ENCODE data around the gene TNS3.

The TNS3 gene

GRCh38 chr7:47548546-47548945 is 33.4 kb downstream of the TNS3 start:
- H4K20me1 ChIP-seq (ENCODE audit: control insufficient read depth, insufficient read depth, low read depth, low read length), result no peaks in the 10 kb centered on the region
- H3K79me2 ChIP-seq (ENCODE audit: control insufficient read depth, low read length), result no peaks in the 10 kb centered on the region
- no peaks in the 10 kb centered on the region for H3K9me3 ChIP-seq (ENCODE audit: control insufficient read depth, insufficient read depth, low read length)
- H3K36me3 ChIP-seq (ENCODE audit: control insufficient read depth, low read length), result no peaks in the 10 kb centered on the region
- TF ChIP-seq EZH2phosphoT487 (IDR thresholded peaks at IDR 0.05; ENCODE audit: borderline replicate concordance, low read length), result no peak
- TF ChIP-seq CTCF (IDR thresholded peaks at IDR 0.05; ENCODE audit: low read depth, low read length, poor library complexity, severe bottlenecking), result no peak
- peaks cover 18% of the 10 kb centered on the region for H3K4me1 ChIP-seq (ENCODE audit: control insufficient read depth, low read length)
- H3K4me2 ChIP-seq (ENCODE audit: low read length), result no peak overlapping the region
- no peak overlapping the region for H3K4me3 ChIP-seq (ENCODE audit: low read length)
- H3K27ac ChIP-seq (ENCODE audit: low read depth, low read length), result no peak overlapping the region
- no peaks in the 10 kb centered on the region for H3K9me2 ChIP-seq (replicated peaks; ENCODE audit: control insufficient read depth, low read length)
- no peaks in the 10 kb centered on the region for H3F3A ChIP-seq (ENCODE audit: control insufficient read depth, insufficient read depth)
- H3K27me3 ChIP-seq (ENCODE audit: control insufficient read depth, low read length), result no peaks in the 10 kb centered on the region

DNA sequence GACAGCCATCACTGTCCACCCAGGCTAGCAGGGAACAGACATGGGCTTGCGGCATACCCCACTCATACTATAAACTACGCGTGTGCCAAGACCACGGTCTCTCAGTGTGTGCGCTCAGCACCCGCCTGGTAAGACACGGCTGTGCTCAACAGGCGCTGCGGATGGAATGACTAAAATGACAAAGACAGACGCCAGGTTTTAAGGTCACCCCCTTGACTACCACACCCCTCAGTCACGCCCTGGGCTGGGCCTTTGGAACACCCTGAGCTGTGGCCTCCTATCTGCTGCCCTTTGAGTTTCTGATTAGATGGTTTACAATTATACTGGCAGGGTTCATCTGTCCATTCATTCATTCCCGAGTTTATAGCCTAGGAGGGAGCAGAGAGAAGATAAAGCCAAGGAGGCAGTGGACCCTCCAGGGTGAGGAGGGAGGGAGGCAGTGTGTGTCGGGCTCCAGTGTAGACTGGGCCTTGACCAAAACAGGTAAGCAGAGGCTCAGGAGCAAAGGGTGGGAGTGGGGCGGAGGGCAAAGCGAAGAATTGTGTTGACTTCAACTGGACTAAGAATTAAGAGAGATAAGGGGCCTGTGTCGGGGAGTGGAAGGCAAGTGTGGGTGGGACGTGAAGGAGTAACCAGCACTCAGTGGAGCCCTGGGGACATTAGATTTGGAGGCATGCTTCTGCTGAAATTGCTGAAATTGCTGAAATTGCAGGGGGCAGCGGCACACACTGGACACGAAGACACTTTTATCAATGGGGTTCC is 35.0 kb downstream of the TNS3 start:
- Histone ChIP-seq H3K4me1 (ENCODE audit: control insufficient read depth, low read length) (peaks cover 8% of the 10 kb centered on the region), H3K27me3 (ENCODE audit: control insufficient read depth, low read length) (no peaks in the 10 kb centered on the region), H3K36me3 (ENCODE audit: control insufficient read depth, low read length) (no peaks in the 10 kb centered on the region), H3K79me2 (ENCODE audit: control insufficient read depth, low read length) (no peaks in the 10 kb centered on the region), H3K4me2 (ENCODE audit: low read length) (no peak overlapping the region), H3K27ac (ENCODE audit: low read depth, low read length) (no peak overlapping the region), H3K9me2 (replicated peaks; ENCODE audit: control insufficient read depth, low read length) (no peaks in the 10 kb centered on the region), H3K4me3 (ENCODE audit: low read length) (no peak overlapping the region), H3K9me3 (ENCODE audit: control insufficient read depth, insufficient read depth, low read length) (no peaks in the 10 kb centered on the region), H3F3A (ENCODE audit: control insufficient read depth, insufficient read depth) (no peaks in the 10 kb centered on the region), H4K20me1 (ENCODE audit: control insufficient read depth, insufficient read depth, low read depth, low read length) (no peaks in the 10 kb centered on the region)
- TF ChIP-seq CTCF (IDR thresholded peaks at IDR 0.05; ENCODE audit: low read depth, low read length, poor library complexity, severe bottlenecking), result no peak

GRCh38 chr7:47546171-47546570 is 35.7 kb downstream of the TNS3 start:
- H3K4me3 ChIP-seq (ENCODE audit: low read length), result no peak overlapping the region
- H3K4me2 ChIP-seq (ENCODE audit: low read length), result no peak overlapping the region
- no peaks in the 10 kb centered on the region for H3K27me3 ChIP-seq (ENCODE audit: control insufficient read depth, low read length)
- H3K9me3 ChIP-seq (ENCODE audit: control insufficient read depth, insufficient read depth, low read length), result no peaks in the 10 kb centered on the region
- no peaks in the 10 kb centered on the region for H3K9me2 ChIP-seq (replicated peaks; ENCODE audit: control insufficient read depth, low read length)
- H3K36me3 ChIP-seq (ENCODE audit: control insufficient read depth, low read length), result no peaks in the 10 kb centered on the region
- H3K79me2 ChIP-seq (ENCODE audit: control insufficient read depth, low read length), result no peaks in the 10 kb centered on the region
- H3K4me1 ChIP-seq (ENCODE audit: control insufficient read depth, low read length), result peaks cover 8% of the 10 kb centered on the region
- no peak for TF ChIP-seq CTCF (IDR thresholded peaks at IDR 0.05; ENCODE audit: low read depth, low read length, poor library complexity, severe bottlenecking)
- no peak for TF ChIP-seq EZH2phosphoT487 (IDR thresholded peaks at IDR 0.05; ENCODE audit: borderline replicate concordance, low read length)
- no peak overlapping the region for H3K27ac ChIP-seq (ENCODE audit: low read depth, low read length)
- no peaks in the 10 kb centered on the region for H4K20me1 ChIP-seq (ENCODE audit: control insufficient read depth, insufficient read depth, low read depth, low read length)
- H3F3A ChIP-seq (ENCODE audit: control insufficient read depth, insufficient read depth), result no peaks in the 10 kb centered on the region

All from DOHH2 (cell line).